Testis (tissue), 2 donors: Measurements from ENCODE around the gene KIR2DL4.
"Not testable (repeated sequence)": the region's sequence is repeated elsewhere in the genome, so short reads cannot be mapped to it uniquely, and the experiment has no call there.

Source experiments
- POLR2A ChIP-seq: fragments of 450-650 bp; IDR thresholded peaks from one replicate; pipeline ENCODE4 v1.6.1; 2017; ENCODE audit warnings: antibody characterized with exemption, mild to moderate bottlenecking, moderate library complexity
- TF ChIP-seq, protein P1 (sequence below), 3 experiments: fragments of 450-650 bp in 2 of 3; fragments of 200-600 bp in 1 of 3; sonication (generic) in 1 of 3; IDR thresholded peaks; one replicate each; pipeline ENCODE4 v1.5.1; 2016 to 2019; ENCODE audit warnings: antibody characterized with exemption in 3 of 3, mild to moderate bottlenecking in 2 of 3, moderate library complexity in 1 of 3

DNA sequence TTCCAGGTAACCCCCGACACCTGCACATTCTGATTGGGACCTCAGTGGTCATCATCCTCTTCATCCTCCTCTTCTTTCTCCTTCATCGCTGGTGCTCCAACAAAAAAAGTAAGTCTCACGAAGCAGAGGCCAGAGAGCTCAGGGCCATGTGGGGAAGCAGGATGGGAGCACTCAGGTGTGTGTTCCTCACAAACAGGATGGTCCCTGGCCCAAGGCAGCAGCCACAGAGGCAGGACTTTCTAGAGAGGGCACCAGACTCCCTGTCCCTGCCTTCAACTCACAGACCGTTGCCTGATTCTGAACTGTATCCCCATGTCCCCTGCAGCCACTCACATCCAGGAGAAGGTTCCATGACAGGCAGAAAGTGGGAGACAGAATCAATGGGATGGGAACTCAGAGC, 20.5 kb upstream of the KIR2DL4 start:
- not testable (repeated sequence) for TF ChIP-seq POLR2A
- TF ChIP-seq, protein P1, sequence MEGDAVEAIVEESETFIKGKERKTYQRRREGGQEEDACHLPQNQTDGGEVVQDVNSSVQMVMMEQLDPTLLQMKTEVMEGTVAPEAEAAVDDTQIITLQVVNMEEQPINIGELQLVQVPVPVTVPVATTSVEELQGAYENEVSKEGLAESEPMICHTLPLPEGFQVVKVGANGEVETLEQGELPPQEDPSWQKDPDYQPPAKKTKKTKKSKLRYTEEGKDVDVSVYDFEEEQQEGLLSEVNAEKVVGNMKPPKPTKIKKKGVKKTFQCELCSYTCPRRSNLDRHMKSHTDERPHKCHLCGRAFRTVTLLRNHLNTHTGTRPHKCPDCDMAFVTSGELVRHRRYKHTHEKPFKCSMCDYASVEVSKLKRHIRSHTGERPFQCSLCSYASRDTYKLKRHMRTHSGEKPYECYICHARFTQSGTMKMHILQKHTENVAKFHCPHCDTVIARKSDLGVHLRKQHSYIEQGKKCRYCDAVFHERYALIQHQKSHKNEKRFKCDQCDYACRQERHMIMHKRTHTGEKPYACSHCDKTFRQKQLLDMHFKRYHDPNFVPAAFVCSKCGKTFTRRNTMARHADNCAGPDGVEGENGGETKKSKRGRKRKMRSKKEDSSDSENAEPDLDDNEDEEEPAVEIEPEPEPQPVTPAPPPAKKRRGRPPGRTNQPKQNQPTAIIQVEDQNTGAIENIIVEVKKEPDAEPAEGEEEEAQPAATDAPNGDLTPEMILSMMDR (IDR thresholded peaks at IDR 0.05), result not testable (repeated sequence)
